Measurements from ENCODE around the gene SAMD5.

DNA sequence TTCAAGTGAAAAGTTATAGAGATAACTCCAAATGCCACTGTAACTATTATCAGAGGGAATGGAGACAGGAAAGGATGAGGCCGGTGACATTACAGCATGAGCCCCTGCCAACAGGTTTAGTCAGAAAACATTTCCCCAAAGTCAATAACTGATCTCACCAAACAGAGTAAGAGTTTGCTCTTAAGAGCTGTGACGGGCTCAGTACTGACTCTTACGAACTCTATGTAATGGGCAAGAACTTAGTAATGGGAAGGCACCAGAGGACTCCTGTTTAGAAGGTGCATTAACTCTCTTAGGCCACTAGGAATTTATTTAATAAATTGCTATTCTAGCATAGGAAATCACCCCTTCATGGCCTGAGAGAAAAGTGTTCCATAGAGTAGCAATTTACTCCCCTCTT is 76.8 kb downstream of the SAMD5 start:
- no peak for TF ChIP-seq POLR2A (IDR thresholded peaks at IDR 0.05)
- no peak for TF ChIP-seq EP300 (IDR thresholded peaks at IDR 0.05)
- TF ChIP-seq, protein P1, sequence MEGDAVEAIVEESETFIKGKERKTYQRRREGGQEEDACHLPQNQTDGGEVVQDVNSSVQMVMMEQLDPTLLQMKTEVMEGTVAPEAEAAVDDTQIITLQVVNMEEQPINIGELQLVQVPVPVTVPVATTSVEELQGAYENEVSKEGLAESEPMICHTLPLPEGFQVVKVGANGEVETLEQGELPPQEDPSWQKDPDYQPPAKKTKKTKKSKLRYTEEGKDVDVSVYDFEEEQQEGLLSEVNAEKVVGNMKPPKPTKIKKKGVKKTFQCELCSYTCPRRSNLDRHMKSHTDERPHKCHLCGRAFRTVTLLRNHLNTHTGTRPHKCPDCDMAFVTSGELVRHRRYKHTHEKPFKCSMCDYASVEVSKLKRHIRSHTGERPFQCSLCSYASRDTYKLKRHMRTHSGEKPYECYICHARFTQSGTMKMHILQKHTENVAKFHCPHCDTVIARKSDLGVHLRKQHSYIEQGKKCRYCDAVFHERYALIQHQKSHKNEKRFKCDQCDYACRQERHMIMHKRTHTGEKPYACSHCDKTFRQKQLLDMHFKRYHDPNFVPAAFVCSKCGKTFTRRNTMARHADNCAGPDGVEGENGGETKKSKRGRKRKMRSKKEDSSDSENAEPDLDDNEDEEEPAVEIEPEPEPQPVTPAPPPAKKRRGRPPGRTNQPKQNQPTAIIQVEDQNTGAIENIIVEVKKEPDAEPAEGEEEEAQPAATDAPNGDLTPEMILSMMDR (IDR thresholded peaks at IDR 0.05): no peak

All from sigmoid colon (tissue), 4 donors.